ENCODE data around the gene ZNF384.

GRCh38 chr12:6646276-6647082 is 42.7 kb downstream of the ZNF384 start:
- no peak for TF ChIP-seq ZNF232 (CRISPR knock-in tag; IDR thresholded peaks at IDR 0.05)
- no peak for TF ChIP-seq TCF7 (CRISPR knock-in tag; IDR thresholded peaks at IDR 0.05; ENCODE audit: low read depth)
- TF ChIP-seq CTCF (IDR thresholded peaks at IDR 0.05) = no peak
- TF ChIP-seq JUN (CRISPR knock-in tag; IDR thresholded peaks at IDR 0.05) = no peak
- no peak for TF ChIP-seq ATF3 (CRISPR knock-in tag; conservative IDR thresholded peaks at IDR 0.05)
- no peak for TF ChIP-seq SP1 (CRISPR knock-in tag; conservative IDR thresholded peaks at IDR 0.05)
- TF ChIP-seq TEAD1 (CRISPR knock-in tag; IDR thresholded peaks at IDR 0.05) = no peak
- TF ChIP-seq USF2 (CRISPR knock-in tag; IDR thresholded peaks at IDR 0.05) = no peak
- no peak for TF ChIP-seq MAX (CRISPR knock-in tag; IDR thresholded peaks at IDR 0.05)
- TF ChIP-seq PRDM15 (CRISPR knock-in tag; IDR thresholded peaks at IDR 0.05) = no peak; the same call in 1 of the 2 replicates
- TF ChIP-seq ESRRA (CRISPR knock-in tag; IDR thresholded peaks at IDR 0.05; ENCODE audit: borderline replicate concordance) = no peak
- no peak for TF ChIP-seq CREM (CRISPR knock-in tag; IDR thresholded peaks at IDR 0.05)
